Measurements from ENCODE around the gene LIF.

LIF gene

DNA sequence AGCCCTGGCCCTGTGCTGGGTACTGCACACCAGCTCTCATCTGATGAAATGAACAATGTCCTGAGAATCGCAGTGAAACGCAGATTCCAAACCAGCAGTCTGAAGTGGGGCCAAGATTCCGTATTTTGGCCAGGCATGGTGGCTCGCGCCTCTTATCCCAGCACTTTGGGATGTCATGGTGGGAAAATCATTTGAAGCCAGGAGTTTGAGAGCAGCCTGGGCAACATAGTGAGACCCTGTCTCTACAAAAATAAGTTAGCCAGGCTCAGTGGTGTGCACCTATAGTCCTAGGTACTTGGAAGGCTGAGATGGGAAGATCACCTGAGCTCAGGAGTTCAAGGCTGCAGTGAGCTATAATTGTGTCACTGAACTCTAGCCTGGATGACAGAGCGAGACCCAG lies 13.0 kb downstream of the LIF start:
- Histone ChIP-seq H3K4me3 (ENCODE audit: insufficient read depth, low read depth, low read length) (no peak overlapping the region), H3K27me3 (ENCODE audit: control insufficient read depth, insufficient read depth, low read length, poor library complexity, severe bottlenecking) (no peaks in the 10 kb centered on the region), H3K4me1 (ENCODE audit: control insufficient read depth, insufficient read depth, low read length) (peaks cover 27% of the 10 kb centered on the region), H3K27ac (ENCODE audit: insufficient read depth, low read depth, low read length, poor library complexity, severe bottlenecking) (no peak overlapping the region), H3K9me3 (ENCODE audit: control insufficient read depth, low read length) (peaks cover 4% of the 10 kb centered on the region), H3K36me3 (ENCODE audit: control insufficient read depth, insufficient read depth, low read length) (no peaks in the 10 kb centered on the region)
- whole genome bisulfite sequencing, 2 experiments: 94 to 95% methylated on average over 6 of the region's 6 CpGs

GRCh38 chr22:30232716-30233218 lies 13.8 kb downstream of the LIF start:
- Histone ChIP-seq H3K4me3 (ENCODE audit: insufficient read depth, low read depth, low read length) (no peak overlapping the region), H3K27me3 (ENCODE audit: control insufficient read depth, insufficient read depth, low read length, poor library complexity, severe bottlenecking) (no peaks in the 10 kb centered on the region), H3K9me3 (ENCODE audit: control insufficient read depth, low read length) (peaks cover 4% of the 10 kb centered on the region), H3K27ac (ENCODE audit: insufficient read depth, low read depth, low read length, poor library complexity, severe bottlenecking) (no peak overlapping the region), H3K4me1 (ENCODE audit: control insufficient read depth, insufficient read depth, low read length) (peaks cover 28% of the 10 kb centered on the region), H3K36me3 (ENCODE audit: control insufficient read depth, insufficient read depth, low read length) (no peaks in the 10 kb centered on the region)
- 63 to 64% methylated on average over 17 of the region's 17 CpGs for WGBS, 2 experiments

DNA sequence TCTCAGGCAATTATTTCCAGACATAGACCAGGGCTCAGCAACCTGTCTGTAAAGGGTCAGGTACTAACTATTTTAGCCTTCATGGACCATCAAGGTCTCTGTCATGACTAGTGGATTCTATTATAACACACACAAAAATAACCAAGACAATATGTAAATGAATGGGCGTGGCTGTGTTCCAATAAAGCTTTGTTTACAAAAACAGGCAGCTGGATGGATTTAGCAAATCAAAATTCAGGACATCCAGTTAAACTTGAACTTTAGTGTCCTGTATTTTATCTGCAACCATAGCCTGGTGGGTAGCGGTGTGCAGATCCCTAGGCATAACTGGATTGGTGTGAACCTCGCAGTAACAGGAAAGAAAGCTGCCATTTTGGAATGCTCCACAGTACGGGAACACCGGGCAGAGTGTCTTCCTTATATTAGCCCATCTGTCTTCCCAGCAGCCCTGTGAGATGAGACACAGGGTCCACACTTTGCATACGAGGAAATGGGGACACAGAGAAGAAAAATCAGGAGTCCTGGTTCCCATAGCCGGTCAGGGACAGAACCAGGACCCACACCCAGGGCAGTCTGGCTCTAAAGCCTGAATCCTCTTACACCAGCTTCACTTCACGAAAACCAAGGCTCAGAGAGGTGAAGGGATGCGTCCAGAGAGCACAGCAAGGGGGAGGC lies 15.6 kb downstream of the LIF start:
- Histone ChIP-seq H3K36me3 (ENCODE audit: control insufficient read depth, insufficient read depth, low read length) (no peaks in the 10 kb centered on the region), H3K9me3 (ENCODE audit: control insufficient read depth, low read length) (no peaks in the 10 kb centered on the region)

GRCh38 chr22:30230330-30230729 lies 16.2 kb downstream of the LIF start:
- Histone ChIP-seq H3K27me3 (ENCODE audit: control insufficient read depth, insufficient read depth, low read length, poor library complexity, severe bottlenecking) (no peaks in the 10 kb centered on the region), H3K4me1 (ENCODE audit: control insufficient read depth, insufficient read depth, low read length) (peaks cover 19% of the 10 kb centered on the region), H3K36me3 (ENCODE audit: control insufficient read depth, insufficient read depth, low read length) (no peaks in the 10 kb centered on the region), H3K9me3 (ENCODE audit: control insufficient read depth, low read length) (no peaks in the 10 kb centered on the region), H3K4me3 (ENCODE audit: insufficient read depth, low read depth, low read length) (no peak overlapping the region), H3K27ac (ENCODE audit: insufficient read depth, low read depth, low read length, poor library complexity, severe bottlenecking) (no peak overlapping the region)
- WGBS, 2 experiments: 94 to 95% methylated on average over 3 of the region's 3 CpGs

More for the DNA sequence above, 15.6 kb downstream of the LIF start:
- 91 to 95% methylated on average over 9 of the region's 9 CpGs for WGBS, 2 experiments
- Histone ChIP-seq H3K4me1 (ENCODE audit: control insufficient read depth, insufficient read depth, low read length) (peaks cover 25% of the 10 kb centered on the region), H3K27me3 (ENCODE audit: control insufficient read depth, insufficient read depth, low read length, poor library complexity, severe bottlenecking) (no peaks in the 10 kb centered on the region), H3K27ac (ENCODE audit: insufficient read depth, low read depth, low read length, poor library complexity, severe bottlenecking) (no peak overlapping the region), H3K4me3 (ENCODE audit: insufficient read depth, low read depth, low read length) (no peak overlapping the region)

- Histone ChIP-seq H3K9me3 (ENCODE audit: control insufficient read depth, low read length) (no peaks in the 10 kb centered on the region), H3K36me3 (ENCODE audit: control insufficient read depth, insufficient read depth, low read length) (no peaks in the 10 kb centered on the region), H3K4me3 (ENCODE audit: insufficient read depth, low read depth, low read length) (no peak overlapping the region), H3K27ac (ENCODE audit: insufficient read depth, low read depth, low read length, poor library complexity, severe bottlenecking) (no peak overlapping the region), H3K4me1 (ENCODE audit: control insufficient read depth, insufficient read depth, low read length) (peaks cover 12% of the 10 kb centered on the region), H3K27me3 (ENCODE audit: control insufficient read depth, insufficient read depth, low read length, poor library complexity, severe bottlenecking) (no peaks in the 10 kb centered on the region)
- WGBS, 2 experiments: 69 to 74% methylated on average over 20 to 21 of the region's 21 CpGs
Measured at GRCh38 chr22:30228509-30229359, 17.8 kb downstream of the LIF start.

DNA sequence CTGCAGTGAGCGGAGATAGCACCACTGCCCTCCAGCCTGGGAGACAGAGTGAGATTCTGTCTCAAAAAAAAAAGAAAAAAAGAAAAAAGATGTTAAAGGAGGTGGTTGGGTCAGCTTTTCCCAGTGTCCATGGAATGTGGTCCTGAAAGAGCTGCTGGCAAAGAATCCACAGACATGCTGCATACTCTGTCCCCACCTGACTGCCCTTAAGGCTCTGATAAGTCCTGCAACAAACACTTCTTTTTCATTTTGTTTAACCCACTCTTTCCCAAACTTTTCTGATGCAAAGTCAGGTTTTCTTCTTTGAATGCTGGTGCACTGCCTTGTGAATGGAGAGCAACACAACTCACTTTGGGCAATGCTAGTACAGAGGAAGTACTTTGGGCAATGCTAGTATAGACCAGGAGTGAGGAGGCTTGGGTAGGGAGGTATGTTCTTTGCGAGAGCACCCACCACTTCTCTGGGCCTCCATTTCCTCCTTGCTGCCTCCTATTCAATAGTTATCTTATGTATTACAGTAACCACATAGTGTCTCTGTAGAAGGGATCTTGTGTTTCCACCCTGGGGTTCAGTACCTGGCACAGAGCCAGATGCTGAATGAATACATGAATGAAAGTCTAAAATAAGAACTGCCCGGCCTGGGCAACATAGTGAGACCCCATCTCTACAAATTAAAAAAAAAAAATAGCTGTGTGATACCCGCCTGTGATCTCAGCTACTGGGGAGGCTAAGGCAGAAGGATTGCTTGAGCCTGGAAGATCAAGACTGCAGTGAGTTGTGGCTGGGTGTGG lies 18.9 kb downstream of the LIF start:
- Histone ChIP-seq H3K36me3 (ENCODE audit: control insufficient read depth, insufficient read depth, low read length) (no peaks in the 10 kb centered on the region), H3K27ac (ENCODE audit: insufficient read depth, low read depth, low read length, poor library complexity, severe bottlenecking) (no peak overlapping the region), H3K9me3 (ENCODE audit: control insufficient read depth, low read length) (no peaks in the 10 kb centered on the region), H3K4me3 (ENCODE audit: insufficient read depth, low read depth, low read length) (no peak overlapping the region), H3K27me3 (ENCODE audit: control insufficient read depth, insufficient read depth, low read length, poor library complexity, severe bottlenecking) (no peaks in the 10 kb centered on the region), H3K4me1 (ENCODE audit: control insufficient read depth, insufficient read depth, low read length) (peaks cover 8% of the 10 kb centered on the region)
- 95 to 96% methylated on average over 3 to 4 of the region's 4 CpGs for WGBS, 2 experiments

- Histone ChIP-seq H3K4me3 (ENCODE audit: insufficient read depth, low read depth, low read length) (no peak overlapping the region), H3K27me3 (ENCODE audit: control insufficient read depth, insufficient read depth, low read length, poor library complexity, severe bottlenecking) (no peaks in the 10 kb centered on the region), H3K27ac (ENCODE audit: insufficient read depth, low read depth, low read length, poor library complexity, severe bottlenecking) (no peak overlapping the region)
Measured at GRCh38 chr22:30226192-30226832, 20.2 kb downstream of the LIF start.

DNA sequence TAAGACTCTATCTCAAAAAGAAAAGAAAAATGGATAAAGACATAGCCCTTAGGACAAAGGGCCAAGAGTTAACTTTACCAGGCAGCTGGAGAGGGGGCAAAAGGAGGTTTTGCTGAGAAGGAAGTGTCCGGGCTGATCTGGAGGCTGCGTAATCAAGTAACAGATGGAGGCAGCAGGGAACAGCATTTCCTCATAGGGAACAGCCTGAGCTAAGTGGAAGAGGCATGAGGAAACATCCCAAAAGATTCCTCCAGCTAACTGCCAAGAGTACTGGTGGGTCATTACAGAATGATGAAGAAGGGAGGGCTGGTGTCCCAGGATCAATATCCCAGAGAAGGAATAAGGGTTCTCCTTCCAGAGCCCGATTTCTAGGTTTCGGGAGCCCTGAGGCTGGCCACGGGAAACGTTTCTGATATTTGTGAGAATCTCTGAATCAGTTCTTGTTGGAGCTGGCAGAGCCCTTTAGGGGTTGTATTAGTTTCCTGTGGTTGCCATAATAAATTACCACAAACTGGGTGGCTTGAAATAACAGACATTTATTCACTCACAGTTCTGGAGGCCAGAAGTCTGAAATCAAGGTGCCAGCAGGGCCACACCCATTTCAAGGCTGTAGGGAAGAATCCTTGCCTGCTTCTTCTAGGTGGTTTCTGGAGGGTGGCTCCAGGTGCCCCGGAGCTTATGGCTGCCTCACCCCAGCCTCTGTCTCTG lies 21.2 kb downstream of the LIF start:
- H3K4me3 ChIP-seq (ENCODE audit: insufficient read depth, low read depth, low read length): no peak overlapping the region
- H3K4me1 ChIP-seq (ENCODE audit: control insufficient read depth, insufficient read depth, low read length): peaks cover 6% of the 10 kb centered on the region
- no peak overlapping the region for H3K27ac ChIP-seq (ENCODE audit: insufficient read depth, low read depth, low read length, poor library complexity, severe bottlenecking)
- WGBS, 2 experiments: 92 to 96% methylated on average over 7 of the region's 7 CpGs
- no peaks in the 10 kb centered on the region for H3K36me3 ChIP-seq (ENCODE audit: control insufficient read depth, insufficient read depth, low read length)
- no peaks in the 10 kb centered on the region for H3K9me3 ChIP-seq (ENCODE audit: control insufficient read depth, low read length)
- H3K27me3 ChIP-seq (ENCODE audit: control insufficient read depth, insufficient read depth, low read length, poor library complexity, severe bottlenecking): no peaks in the 10 kb centered on the region

More at GRCh38 chr22:30226192-30226832, 20.2 kb downstream of the LIF start:
- H3K4me1 ChIP-seq (ENCODE audit: control insufficient read depth, insufficient read depth, low read length): peaks cover 6% of the 10 kb centered on the region
- no peaks in the 10 kb centered on the region for H3K36me3 ChIP-seq (ENCODE audit: control insufficient read depth, insufficient read depth, low read length)
- no peaks in the 10 kb centered on the region for H3K9me3 ChIP-seq (ENCODE audit: control insufficient read depth, low read length)
- 91 to 92% methylated on average over 11 of the region's 11 CpGs for WGBS, 2 experiments

GRCh38 chr22:30224161-30224857 lies 22.2 kb downstream of the LIF start:
- Histone ChIP-seq H3K36me3 (ENCODE audit: control insufficient read depth, insufficient read depth, low read length) (no peaks in the 10 kb centered on the region), H3K9me3 (ENCODE audit: control insufficient read depth, low read length) (no peaks in the 10 kb centered on the region), H3K4me1 (ENCODE audit: control insufficient read depth, insufficient read depth, low read length) (peaks cover 6% of the 10 kb centered on the region), H3K4me3 (ENCODE audit: insufficient read depth, low read depth, low read length) (no peak overlapping the region), H3K27ac (ENCODE audit: insufficient read depth, low read depth, low read length, poor library complexity, severe bottlenecking) (no peak overlapping the region), H3K27me3 (ENCODE audit: control insufficient read depth, insufficient read depth, low read length, poor library complexity, severe bottlenecking) (no peaks in the 10 kb centered on the region)
- WGBS, 2 experiments: 59 to 68% methylated on average over 11 of the region's 11 CpGs

All from ectodermal cell (in vitro differentiated cells).